Lung (tissue), 12 donors: ENCODE measurements around the gene TBC1D22B. TPM values are rescaled to one million over a fixed set of nuclear protein-coding genes. Genes with fewer than 3 reads are reported as not detected.

ENCODE experiments used
- ATAC-seq: fragments of 200-7000 bp; cut with Tn5 transposase; one replicate; pipeline ENCODE4 v1.9.1; 2020; ENCODE audit warnings: moderate number of reproducible peaks; ENCODE audit not compliant: insufficient read depth, low FRiP score
- DNase-seq, 3 donors: peaks; one replicate each; pipeline ENCODE4 v3.0.0-alpha.2; 2013 to 2017
- H3K27ac ChIP-seq, 2 donors: one replicate each; pipeline ENCODE4 v1.5.1; 2013; ENCODE audit warnings: mild to moderate bottlenecking in 2 of 2, moderate library complexity in 2 of 2, control low read depth in 1 of 2, inconsistent platforms in 1 of 2, low read depth in 1 of 2, low read length in 1 of 2
- H3K27me3 ChIP-seq, 3 donors: one replicate each; pipeline ENCODE4 v1.5.1; 2013; ENCODE audit warnings: low read length in 2 of 3; ENCODE audit not compliant: control insufficient read depth in 3 of 3, insufficient read depth in 3 of 3
- H3K36me3 ChIP-seq, 4 donors: one replicate each; pipeline ENCODE4 v1.5.1; 2013; ENCODE audit warnings: low read length in 4 of 4, mild to moderate bottlenecking in 1 of 4, moderate library complexity in 1 of 4; ENCODE audit not compliant: control insufficient read depth in 4 of 4, insufficient read depth in 4 of 4
- H3K4me1 ChIP-seq, 5 donors: one replicate each; pipeline ENCODE4 v1.5.1; 2013; ENCODE audit warnings: low read length in 5 of 5, mild to moderate bottlenecking in 2 of 5, moderate library complexity in 1 of 5; ENCODE audit not compliant: control insufficient read depth in 5 of 5, insufficient read depth in 5 of 5
- H3K4me3 ChIP-seq: one replicate; pipeline ENCODE4 v1.5.1; 2013; ENCODE audit warnings: mild to moderate bottlenecking, control low read depth, moderate library complexity
- H3K9ac ChIP-seq, 2 donors: one replicate each; pipeline ENCODE4 v1.5.1; 2013; ENCODE audit warnings: low read length in 2 of 2, control low read depth in 1 of 2; ENCODE audit not compliant: insufficient read depth in 1 of 2
- H3K9me3 ChIP-seq, 4 donors: one replicate each; pipeline ENCODE4 v1.5.1; 2013; ENCODE audit warnings: low read length in 3 of 4, mild to moderate bottlenecking in 1 of 4, moderate library complexity in 1 of 4; ENCODE audit not compliant: control insufficient read depth in 4 of 4, insufficient read depth in 3 of 4
- WGBS, 2 donors: extraction: QIAGEN DNeasy Blood & Tissue Kit; methylation state at CpG; one replicate each; pipeline ENCODE4 v1.1.7; 2013; 5-methylcytosine and 5-hydroxymethylcytosine counted together
- polyA plus RNA-seq, 2 donors: library from polyadenylated mRNA; stranded (reverse); fragments of 200-250 nt; gene quantifications; one replicate each; pipeline ENCODE4 v1.2.1, GENCODE V29; 2013
- total RNA-seq, 2 donors: library from RNA; depleted of rRNA in 1 of 2; stranded (reverse); fragments of >200 nt in 1 of 2; gene quantifications; one replicate each; pipeline ENCODE4 v1.2.1, GENCODE V29; 2014 to 2021
- TF ChIP-seq, protein P1 (sequence below): IDR thresholded peaks from 2 replicates; pipeline ENCODE4 v1.5.1; 2012; ENCODE audit warnings: mild to moderate bottlenecking; ENCODE audit errors: control extremely low read depth, extremely low read depth
- donor health status: control.
- donor health status: control.
- donor health status: Bipolar disorder and iron deficiency.
- donor health status: healthy.
- donor health status: DM: yes; HTN: yes; CAD: no.

TBC1D22B gene
- total and polyA plus RNA-seq, 4 donors = 6.8 to 9.7 (median 8.8) TPM

DNA sequence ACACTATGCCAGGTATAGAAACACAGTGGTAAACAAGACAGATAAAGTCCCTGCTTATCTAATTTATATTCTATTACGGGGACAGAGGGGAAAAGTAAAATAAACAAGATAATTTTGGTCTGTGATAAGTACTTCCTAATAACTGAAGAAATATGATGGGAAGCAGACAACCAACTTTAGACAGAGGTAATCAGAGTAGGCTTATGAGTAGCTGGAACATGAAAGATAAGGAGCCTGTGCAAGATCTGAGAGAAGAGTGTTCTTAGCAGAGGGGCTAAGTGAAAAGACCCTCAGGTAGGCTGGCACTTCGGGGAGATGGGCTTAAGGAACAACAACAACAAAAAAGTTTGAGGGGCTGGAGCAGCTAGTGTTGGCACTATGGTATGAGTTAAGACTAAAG is 100.3 kb downstream of the TBC1D22B start:
- TF ChIP-seq, protein P1, sequence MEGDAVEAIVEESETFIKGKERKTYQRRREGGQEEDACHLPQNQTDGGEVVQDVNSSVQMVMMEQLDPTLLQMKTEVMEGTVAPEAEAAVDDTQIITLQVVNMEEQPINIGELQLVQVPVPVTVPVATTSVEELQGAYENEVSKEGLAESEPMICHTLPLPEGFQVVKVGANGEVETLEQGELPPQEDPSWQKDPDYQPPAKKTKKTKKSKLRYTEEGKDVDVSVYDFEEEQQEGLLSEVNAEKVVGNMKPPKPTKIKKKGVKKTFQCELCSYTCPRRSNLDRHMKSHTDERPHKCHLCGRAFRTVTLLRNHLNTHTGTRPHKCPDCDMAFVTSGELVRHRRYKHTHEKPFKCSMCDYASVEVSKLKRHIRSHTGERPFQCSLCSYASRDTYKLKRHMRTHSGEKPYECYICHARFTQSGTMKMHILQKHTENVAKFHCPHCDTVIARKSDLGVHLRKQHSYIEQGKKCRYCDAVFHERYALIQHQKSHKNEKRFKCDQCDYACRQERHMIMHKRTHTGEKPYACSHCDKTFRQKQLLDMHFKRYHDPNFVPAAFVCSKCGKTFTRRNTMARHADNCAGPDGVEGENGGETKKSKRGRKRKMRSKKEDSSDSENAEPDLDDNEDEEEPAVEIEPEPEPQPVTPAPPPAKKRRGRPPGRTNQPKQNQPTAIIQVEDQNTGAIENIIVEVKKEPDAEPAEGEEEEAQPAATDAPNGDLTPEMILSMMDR = no peak
- no peak overlapping the region for H3K27ac ChIP-seq
- DNase-seq = no peak
- no peak overlapping the region for H3K4me3 ChIP-seq
- no peaks in the 10 kb centered on the region for H3K27me3 ChIP-seq
- peaks cover 3 to 12% (median 8%) of the 10 kb centered on the region in 4 donors for H3K36me3 ChIP-seq
- H3K4me1 ChIP-seq = peaks cover 0 to 13% (median 3%) of the 10 kb centered on the region in 5 donors
- no peak overlapping the region for H3K9ac ChIP-seq
- 70 to 77% methylated on average over 2 of the region's 2 CpGs for WGBS, 2 donors
- ATAC-seq = no peak
- no peaks in the 10 kb centered on the region for H3K9me3 ChIP-seq

DNA sequence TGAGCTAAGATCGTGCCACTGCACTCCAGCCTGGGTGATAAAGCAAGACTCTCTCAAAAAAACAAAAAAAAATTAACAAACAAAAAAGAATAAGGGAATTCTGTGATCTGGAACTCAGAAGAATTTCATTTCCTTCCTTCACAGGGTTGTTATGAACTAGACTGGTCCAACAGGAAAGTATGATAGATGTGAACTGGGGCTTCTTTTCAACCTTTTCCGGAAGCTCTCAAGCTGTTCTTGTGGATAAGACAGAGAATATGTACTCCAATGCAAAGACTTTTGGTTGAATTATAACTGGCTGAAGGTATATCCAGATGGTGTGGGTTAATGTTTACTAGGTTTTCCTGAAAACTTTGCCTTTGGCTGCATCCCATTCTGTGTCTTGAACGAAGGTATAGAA is 101.5 kb downstream of the TBC1D22B start:
- ATAC-seq = no peak
- H3K27me3 ChIP-seq = no peaks in the 10 kb centered on the region
- no peak overlapping the region for H3K9ac ChIP-seq
- peaks cover 5 to 14% (median 8%) of the 10 kb centered on the region in 4 donors for H3K36me3 ChIP-seq
- TF ChIP-seq, protein P1 = no peak
- no peaks in the 10 kb centered on the region for H3K9me3 ChIP-seq
- peaks cover 0 to 8% (median 3%) of the 10 kb centered on the region in 5 donors for H3K4me1 ChIP-seq
- H3K4me3 ChIP-seq = no peak overlapping the region
- 49 to 57% methylated on average over 3 of the region's 3 CpGs for whole genome bisulfite sequencing, 2 donors
- peak in 1 of 3 donors; percentile 27 for DNase-seq
- no peak overlapping the region for H3K27ac ChIP-seq

DNA sequence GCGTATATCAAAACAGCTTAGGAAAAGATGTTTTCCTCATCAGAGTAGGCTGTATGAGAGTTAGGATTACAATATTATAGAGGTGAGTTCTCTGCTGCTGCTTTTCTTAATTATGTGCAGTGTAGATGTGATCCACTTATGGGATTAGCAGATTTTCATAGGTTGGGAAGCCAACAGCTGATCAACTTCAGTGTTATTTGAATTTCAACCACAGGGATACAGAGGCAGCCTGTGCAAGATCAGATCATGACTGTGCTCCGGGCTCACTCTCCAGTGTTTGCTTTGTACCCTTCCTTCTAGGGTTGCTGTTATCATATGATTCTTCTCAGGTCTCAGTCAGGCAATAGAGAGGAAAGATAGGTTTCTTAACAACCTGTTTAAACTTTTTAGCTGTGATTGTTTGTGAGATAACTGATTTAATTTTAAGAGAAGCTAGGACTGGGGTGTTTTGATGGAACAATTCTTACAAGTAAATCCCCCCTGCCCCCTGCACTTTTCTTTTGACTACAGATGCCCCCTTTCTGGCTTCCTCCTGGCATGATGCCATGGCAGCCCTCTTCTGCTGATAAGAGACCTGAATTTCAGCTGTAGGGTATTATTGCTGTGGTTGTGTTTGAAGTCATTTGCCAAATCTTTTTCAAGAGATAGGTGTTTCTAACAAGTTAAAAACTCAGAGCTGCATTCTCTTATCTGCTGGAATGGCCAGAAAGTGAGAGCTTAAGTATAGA is 104.7 kb downstream of the TBC1D22B start:
- Histone ChIP-seq H3K4me1 (peaks cover 0 to under 1% (median 0%) of the 10 kb centered on the region in 5 donors), H3K36me3 (peaks cover 5 to 14% (median 8%) of the 10 kb centered on the region in 4 donors), H3K4me3 (no peak overlapping the region), H3K27me3 (no peaks in the 10 kb centered on the region), H3K27ac (no peak overlapping the region), H3K9me3 (no peaks in the 10 kb centered on the region), H3K9ac (no peak overlapping the region)
- TF ChIP-seq, protein P1 = no peak
- ATAC-seq (no peak), DNase-seq (no peak)
- 66 to 67% methylated on average over 2 of the region's 2 CpGs for WGBS, 2 donors
